ENCODE measurements around the gene PARVA.

GRCh38 chr11:12388939-12389670 lies 11.7 kb downstream of the PARVA start:
- TF ChIP-seq CTCF (IDR thresholded peaks at IDR 0.05) (no peak), EP300 (IDR thresholded peaks at IDR 0.05) (no peak), POLR2A (IDR thresholded peaks at IDR 0.05; ENCODE audit: low read depth) (no peak)

Measured in esophagus muscularis mucosa (tissue), 4 donors.